HCT116 (cell line): Measurements from ENCODE around the gene HDAC8. TPM values are rescaled to one million over a fixed set of nuclear protein-coding genes. Genes with fewer than 3 reads are reported as not detected.

Experiments used
- ATAC-seq: fragments of 200-7000 bp; cut with Tn5 transposase; 2 replicates; pipeline ENCODE4 v1.9.1; 2020; ENCODE audit warnings: mild to moderate bottlenecking, moderate library complexity
- BruUV-seq: library from RNA; stranded (reverse); fragments of 400-500 nt; replicated peaks from 2 replicates; lab custom pipeline; 2021; lab: Mats Ljungman, UMichigan
- CTCF ChIA-PET: fragments of 300-600 bp; sonication (Branson Sonifier 250); formaldehyde crosslinking; loops from one replicate; lab custom pipeline; 2021; ENCODE audit warnings: antibody characterized with exemption; lab: Charles Lee
- POLR2A ChIA-PET: fragments of 300-600, 350-600 bp; sonication (Branson Sonifier 250); formaldehyde crosslinking; loops from one replicate; lab custom pipeline; 2021; ENCODE audit warnings: antibody characterized with exemption; lab: Charles Lee
- RAD21 ChIA-PET, 2 experiments: fragments of 300-600 bp; sonication (Branson Sonifier 250); formaldehyde crosslinking; loops; one replicate each; lab custom pipeline; 2023; ENCODE audit warnings: low total read pairs in 2 of 2; ENCODE audit not compliant: uncharacterized antibody in 2 of 2, unreplicated experiment in 2 of 2, low non-redundant PET in 1 of 2; lab: Charles Lee
- DNase-seq: peaks from one replicate; pipeline ENCODE4 v3.0.0-alpha.2; 2010; ENCODE audit warnings: low read depth, low spot score
- H2AFZ ChIP-seq: fragments of 200-600 bp; shearing (Covaris generic), sonication (generic); 2 replicates; pipeline ENCODE4 v1.6.1; 2017; ENCODE audit warnings: low read depth, mixed run types, mixed read lengths, antibody characterized with exemption, low read length; ENCODE audit not compliant: poor library complexity, severe bottlenecking
- H3K27ac ChIP-seq: 2 replicates; pipeline ENCODE4 v1.5.1; 2012; ENCODE audit warnings: low read depth, low read length
- H3K27me3 ChIP-seq: fragments of 200-600 bp; sonication (generic); 2 replicates; pipeline ENCODE4 v1.6.1; 2016; ENCODE audit warnings: mixed run types, low read length, mixed read lengths; ENCODE audit not compliant: insufficient read depth
- H3K36me3 ChIP-seq, 2 experiments: fragments of 200-500 bp in 1 of 2; fragments of 200-600 bp in 1 of 2; sonication (Bioruptor generic) in 1 of 2; sonication (generic) in 1 of 2; 2 replicates each; pipeline versions ENCODE4 v1.5.1 to v1.6.1; 2014 to 2016; ENCODE audit warnings: low read length in 2 of 2, inconsistent platforms in 1 of 2, mixed read lengths in 1 of 2, mixed run types in 1 of 2; ENCODE audit not compliant: insufficient read depth in 2 of 2, control insufficient read depth in 1 of 2
- H3K4me1 ChIP-seq, 2 experiments: fragments of 200-600 bp in 1 of 2; sonication (generic) in 1 of 2; 2 replicates each; pipeline versions ENCODE4 v1.5.1 to v1.6.1; 2012 to 2017; ENCODE audit warnings: low read length in 2 of 2, inconsistent platforms in 1 of 2, mild to moderate bottlenecking in 1 of 2, mixed read lengths in 1 of 2, mixed run types in 1 of 2, moderate library complexity in 1 of 2; ENCODE audit not compliant: insufficient read depth in 2 of 2, control insufficient read depth in 1 of 2
- H3K4me2 ChIP-seq: fragments of 200-600 bp; sonication (generic); 2 replicates; pipeline ENCODE4 v1.6.1; 2017; ENCODE audit warnings: mixed run types, low read length, mixed read lengths
- H3K4me3 ChIP-seq, 2 experiments: fragments of 200-600 bp in 1 of 2; sonication (generic) in 1 of 2; replicated peaks in 1 of 2; 2 replicates each; pipeline ENCODE4 v1.5.1; 2011 to 2016; ENCODE audit warnings: low read length in 2 of 2, control low read depth in 1 of 2, low read depth in 1 of 2, mild to moderate bottlenecking in 1 of 2, mixed read lengths in 1 of 2, mixed run types in 1 of 2
- H3K79me2 ChIP-seq: fragments of 200-600 bp; sonication (generic); 2 replicates; pipeline ENCODE4 v1.6.1; 2017; ENCODE audit warnings: mild to moderate bottlenecking, mixed run types, low read length, moderate library complexity, mixed read lengths; ENCODE audit not compliant: insufficient read depth
- H3K9ac ChIP-seq: fragments of 200-600 bp; sonication (generic); 2 replicates; pipeline ENCODE4 v1.6.1; 2016; ENCODE audit warnings: low read length, mixed read lengths
- H3K9me2 ChIP-seq: fragments of 200-600 bp; sonication (generic), shearing (Covaris generic); 2 replicates; pipeline ENCODE4 v1.6.1; 2017; ENCODE audit warnings: mixed run types, mild to moderate bottlenecking, moderate library complexity; ENCODE audit not compliant: insufficient read depth
- H3K9me3 ChIP-seq, 2 experiments: fragments of 200-500 bp in 1 of 2; fragments of 200-600 bp in 1 of 2; sonication (Bioruptor generic) in 1 of 2; sonication (generic) in 1 of 2; 2 replicates each; pipeline ENCODE4 v1.6.1; 2014 to 2017; ENCODE audit warnings: low read length in 2 of 2, mixed read lengths in 2 of 2, inconsistent platforms in 1 of 2, low read depth in 1 of 2, mild to moderate bottlenecking in 1 of 2, mixed run types in 1 of 2, moderate library complexity in 1 of 2; ENCODE audit not compliant: control insufficient read depth in 1 of 2, insufficient read depth in 1 of 2
- H4K20me1 ChIP-seq: fragments of 200-600 bp; sonication (generic), shearing (Covaris generic); 2 replicates; pipeline ENCODE4 v1.6.1; 2017; ENCODE audit warnings: mixed run types, mild to moderate bottlenecking, moderate library complexity; ENCODE audit not compliant: insufficient read depth
- ATF3 ChIP-seq: IDR thresholded peaks from 2 replicates; pipeline ENCODE4 v1.6.1; 2012
- CEBPB ChIP-seq: IDR thresholded peaks from 2 replicates; pipeline ENCODE4 v1.6.1; 2012; ENCODE audit warnings: low read depth
- CTCF ChIP-seq, 3 experiments: fragments of 200-600 bp in 1 of 3; sonication (generic) in 1 of 3; IDR thresholded peaks in 2 of 3; conservative IDR thresholded peaks in 1 of 3; 2 replicates each; pipeline ENCODE4 v1.5.1; 2012 to 2017; ENCODE audit warnings: low read depth in 2 of 3, low read length in 2 of 3, antibody characterized with exemption in 1 of 3, borderline replicate concordance in 1 of 3, control low read depth in 1 of 3, mild to moderate bottlenecking in 1 of 3, mixed read lengths in 1 of 3, mixed run types in 1 of 3, moderate library complexity in 1 of 3; ENCODE audit not compliant: insufficient read depth in 1 of 3
- EZH2 ChIP-seq: fragments of 200-600 bp; sonication (generic); IDR thresholded peaks from 2 replicates; pipeline ENCODE4 v1.6.1; 2017; ENCODE audit warnings: antibody characterized with exemption, mixed run types
- EZH2phosphoT487 ChIP-seq: fragments of 200-600 bp; IDR thresholded peaks from 2 replicates; pipeline ENCODE4 v1.6.1; 2018; ENCODE audit warnings: antibody characterized with exemption, borderline replicate concordance
- FOSL1 ChIP-seq: IDR thresholded peaks from 2 replicates; pipeline ENCODE4 v1.6.1; 2012; ENCODE audit warnings: low read depth
- JUND ChIP-seq: IDR thresholded peaks from 2 replicates; pipeline ENCODE4 v1.6.1; 2012
- MAX ChIP-seq: IDR thresholded peaks from 2 replicates; pipeline ENCODE4 v1.6.1; 2012
- POLR2A ChIP-seq: IDR thresholded peaks from 2 replicates; pipeline ENCODE4 v1.7.0; 2011; ENCODE audit warnings: borderline replicate concordance; ENCODE audit not compliant: insufficient read depth, insufficient read length; ENCODE audit errors: extremely low read depth
- POLR2AphosphoS5 ChIP-seq: IDR thresholded peaks from 2 replicates; pipeline ENCODE4 v1.6.1; 2011; ENCODE audit warnings: mild to moderate bottlenecking, low read depth, low read length, moderate library complexity
- RAD21 ChIP-seq: IDR thresholded peaks from 2 replicates; pipeline ENCODE4 v1.6.1; 2012; ENCODE audit warnings: low read depth, mild to moderate bottlenecking
- REST ChIP-seq: IDR thresholded peaks from 2 replicates; pipeline ENCODE4 v1.6.1; 2012; ENCODE audit warnings: low read depth
- SIN3A ChIP-seq: IDR thresholded peaks from 2 replicates; pipeline ENCODE4 v1.6.1; 2012; ENCODE audit warnings: low read depth
- SP1 ChIP-seq: IDR thresholded peaks from 2 replicates; pipeline ENCODE4 v1.6.1; 2012; ENCODE audit warnings: low read depth
- TCF7L2 ChIP-seq: IDR thresholded peaks from 2 replicates; pipeline ENCODE4 v1.7.0; 2011; ENCODE audit warnings: borderline replicate concordance, inconsistent platforms; ENCODE audit not compliant: insufficient read depth, insufficient read length; ENCODE audit errors: extremely low read depth
- ZBTB33 ChIP-seq: IDR thresholded peaks from 2 replicates; pipeline ENCODE4 v1.6.1; 2011; ENCODE audit warnings: mild to moderate bottlenecking, low read length, moderate library complexity; ENCODE audit not compliant: insufficient replicate concordance; ENCODE audit errors: extremely low read depth
- ZFX ChIP-seq: fragments of 450-650 bp; IDR thresholded peaks from 2 replicates; pipeline ENCODE4 v1.6.1; 2017
- intact Hi-C: fragments of 100-400 bp; cut with micrococcal nuclease; formaldehyde crosslinking; loops from 2 replicates; pipeline ENCODE4 v1.10.0; 2022
- total RNA-seq: library from RNA; stranded (reverse); gene quantifications from one replicate; pipeline ENCODE4 v1.2.1, GENCODE V29; 2021; ENCODE audit not compliant: unreplicated experiment

HDAC8 gene
- total RNA-seq, 1 experiment from 2014 or later = 24.1 TPM

GRCh38 chrX:72316408-72317110, 256.1 kb downstream of the HDAC8 start:
- no peaks in the 10 kb centered on the region for H3K27me3 ChIP-seq
- DNase-seq = no peak
- no peaks in the 10 kb centered on the region for H4K20me1 ChIP-seq
- intact Hi-C loops = no loop called here
- no peak overlapping the region for H3K9ac ChIP-seq
- no peak overlapping the region for H2AFZ ChIP-seq
- no peak for TF ChIP-seq JUND
- TF ChIP-seq SP1 = no peak
- no peak for TF ChIP-seq POLR2A
- no peak for TF ChIP-seq ZFX
- no peak for TF ChIP-seq REST
- no peak for TF ChIP-seq ATF3
- no peak for TF ChIP-seq ZBTB33
- no peak for TF ChIP-seq TCF7L2
- TF ChIP-seq FOSL1 = no peak
- TF ChIP-seq EZH2phosphoT487 = no peak
- TF ChIP-seq SIN3A = no peak
- no peak for TF ChIP-seq EZH2
- TF ChIP-seq CTCF (IDR thresholded peaks at IDR 0.05 in 2 of 3, conservative IDR thresholded peaks at IDR 0.05 in 1 of 3; ENCODE audit: borderline replicate concordance in 1 of 3, insufficient read depth in 1 of 3, low read depth in 2 of 3, low read length in 2 of 3) = no peak
- TF ChIP-seq RAD21 = no peak
- TF ChIP-seq POLR2AphosphoS5 = no peak
- no peak for TF ChIP-seq CEBPB
- TF ChIP-seq MAX = no peak
- TF ChIP-seq, all 23 proteins: peak for 0
- Histone ChIP-seq H3K79me2 (no peaks in the 10 kb centered on the region), H3K4me2 (no peak overlapping the region), H3K4me1 (no peaks in the 10 kb centered on the region), H3K27ac (no peak overlapping the region), H3K9me3 (no peaks in the 10 kb centered on the region), H3K4me3 (no peak overlapping the region), H3K36me3 (no peaks in the 10 kb centered on the region), H3K9me2 (no peaks in the 10 kb centered on the region)
- no peak for ATAC-seq
- RAD21 ChIA-PET = no interaction called here
- no TSS peak for BruUV-seq
- CTCF ChIA-PET = no interaction called here
- POLR2A ChIA-PET = no interaction called here
